Measurements from ENCODE around the gene PTX3. TPM values are rescaled to one million over a fixed set of nuclear protein-coding genes. Genes with fewer than 3 reads are reported as not detected.

PTX3 gene
- total RNA-seq, 1 experiment from 2014 or later, result 0.59 TPM

- no peak for TF ChIP-seq ZNF396 (CRISPR knock-in tag; IDR thresholded peaks at IDR 0.05; ENCODE audit: borderline replicate concordance)
- no peak for TF ChIP-seq ZBTB21 (CRISPR knock-in tag; IDR thresholded peaks at IDR 0.05; ENCODE audit: borderline replicate concordance)
- TF ChIP-seq, protein P1, sequence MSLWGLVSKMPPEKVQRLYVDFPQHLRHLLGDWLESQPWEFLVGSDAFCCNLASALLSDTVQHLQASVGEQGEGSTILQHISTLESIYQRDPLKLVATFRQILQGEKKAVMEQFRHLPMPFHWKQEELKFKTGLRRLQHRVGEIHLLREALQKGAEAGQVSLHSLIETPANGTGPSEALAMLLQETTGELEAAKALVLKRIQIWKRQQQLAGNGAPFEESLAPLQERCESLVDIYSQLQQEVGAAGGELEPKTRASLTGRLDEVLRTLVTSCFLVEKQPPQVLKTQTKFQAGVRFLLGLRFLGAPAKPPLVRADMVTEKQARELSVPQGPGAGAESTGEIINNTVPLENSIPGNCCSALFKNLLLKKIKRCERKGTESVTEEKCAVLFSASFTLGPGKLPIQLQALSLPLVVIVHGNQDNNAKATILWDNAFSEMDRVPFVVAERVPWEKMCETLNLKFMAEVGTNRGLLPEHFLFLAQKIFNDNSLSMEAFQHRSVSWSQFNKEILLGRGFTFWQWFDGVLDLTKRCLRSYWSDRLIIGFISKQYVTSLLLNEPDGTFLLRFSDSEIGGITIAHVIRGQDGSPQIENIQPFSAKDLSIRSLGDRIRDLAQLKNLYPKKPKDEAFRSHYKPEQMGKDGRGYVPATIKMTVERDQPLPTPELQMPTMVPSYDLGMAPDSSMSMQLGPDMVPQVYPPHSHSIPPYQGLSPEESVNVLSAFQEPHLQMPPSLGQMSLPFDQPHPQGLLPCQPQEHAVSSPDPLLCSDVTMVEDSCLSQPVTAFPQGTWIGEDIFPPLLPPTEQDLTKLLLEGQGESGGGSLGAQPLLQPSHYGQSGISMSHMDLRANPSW (CRISPR knock-in tag; conservative IDR thresholded peaks at IDR 0.05; ENCODE audit: low read depth), result no peak
Observed at GRCh38 chr3:157390713-157391515, 45.7 kb upstream of the PTX3 start (continued).

DNA sequence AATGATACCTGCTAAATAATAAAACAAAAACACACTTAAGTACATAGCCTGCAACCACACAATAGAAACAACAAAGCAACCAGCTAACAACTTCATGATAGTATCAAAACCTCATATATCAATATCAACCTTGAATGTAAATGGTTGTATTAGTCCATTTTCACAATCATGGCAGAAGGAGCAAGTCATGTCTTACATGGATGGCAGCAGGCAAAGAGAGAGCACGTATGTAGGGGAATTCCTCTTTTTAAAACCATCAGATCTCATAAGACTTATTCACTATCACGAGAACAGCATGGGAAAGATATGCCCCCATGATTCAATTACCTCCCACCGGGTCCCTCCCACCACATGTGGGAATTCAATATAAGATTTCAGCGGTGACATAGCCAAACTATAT lies 44.5 kb upstream of the PTX3 start:
- Mint-ChIP-seq H3K9me3 (peaks cover 16% of the 10 kb centered on the region), H3K27ac (no peak overlapping the region), H3K36me3 (no peaks in the 10 kb centered on the region), H3K4me3 (no peak overlapping the region), H3K4me1 (no peaks in the 10 kb centered on the region), H3K27me3 (ENCODE audit: low read depth) (no peaks in the 10 kb centered on the region; the same call in 1 of the 2 replicates)
- ChIA-PET POLR2A (no interaction called here), CTCF (no interaction called here)
- ATAC-seq (no peak), DNase-seq (ENCODE audit: low spot score) (no peak)
- TF ChIP-seq CBFB (CRISPR knock-in tag; IDR thresholded peaks at IDR 0.05; ENCODE audit: low read depth) (no peak), ZNF423 (CRISPR knock-in tag; IDR thresholded peaks at IDR 0.05) (no peak), ZNF138 (CRISPR knock-in tag; conservative IDR thresholded peaks at IDR 0.05) (no peak), ERG (CRISPR knock-in tag; IDR thresholded peaks at IDR 0.05) (no peak), JUN (CRISPR knock-in tag; IDR thresholded peaks at IDR 0.05) (no peak), RELA (CRISPR knock-in tag; IDR thresholded peaks at IDR 0.05; ENCODE audit: borderline replicate concordance) (no peak), TP53 (CRISPR knock-in tag; IDR thresholded peaks at IDR 0.05) (no peak), NR2C2 (CRISPR knock-in tag; IDR thresholded peaks at IDR 0.05) (no peak), ZNF317 (CRISPR knock-in tag; IDR thresholded peaks at IDR 0.05; ENCODE audit: borderline replicate concordance, low read depth) (no peak), OVOL2 (CRISPR knock-in tag; IDR thresholded peaks at IDR 0.05; ENCODE audit: borderline replicate concordance) (no peak)
- TF ChIP-seq, protein P2, sequence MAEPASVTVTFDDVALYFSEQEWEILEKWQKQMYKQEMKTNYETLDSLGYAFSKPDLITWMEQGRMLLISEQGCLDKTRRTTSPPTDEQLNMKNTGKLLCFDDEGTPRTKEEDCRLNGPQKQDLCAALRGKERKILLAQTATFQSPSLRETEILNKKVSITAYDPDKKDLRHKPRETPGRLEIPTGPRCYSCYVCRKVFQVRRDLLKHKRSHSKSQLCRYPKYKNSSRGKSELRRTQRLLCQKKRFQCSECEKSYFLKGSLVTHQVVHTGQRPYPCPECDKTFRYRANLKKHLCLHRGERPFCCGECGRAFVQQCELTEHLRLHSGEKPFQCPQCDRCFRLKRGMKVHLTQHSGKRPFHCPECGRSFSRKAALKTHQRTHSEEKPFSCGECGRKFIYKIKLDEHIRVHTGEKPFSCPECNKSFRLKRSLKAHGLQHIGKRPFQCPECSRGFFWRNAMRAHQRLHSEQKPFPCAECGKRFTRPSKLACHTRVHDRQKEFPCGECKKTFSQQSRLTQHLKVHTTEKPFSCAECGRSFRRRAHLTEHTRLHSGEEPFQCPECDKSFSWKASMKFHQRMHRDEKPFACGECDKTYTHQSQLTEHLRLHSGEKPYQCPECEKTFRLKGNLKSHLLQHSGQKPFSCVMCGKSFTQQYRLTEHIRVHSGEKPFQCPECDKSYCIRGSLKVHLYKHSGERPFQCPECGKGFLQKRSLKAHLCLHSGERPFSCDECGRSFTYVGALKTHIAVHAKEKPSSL (CRISPR knock-in tag; conservative IDR thresholded peaks at IDR 0.05), result no peak
- TF ChIP-seq, protein P3, sequence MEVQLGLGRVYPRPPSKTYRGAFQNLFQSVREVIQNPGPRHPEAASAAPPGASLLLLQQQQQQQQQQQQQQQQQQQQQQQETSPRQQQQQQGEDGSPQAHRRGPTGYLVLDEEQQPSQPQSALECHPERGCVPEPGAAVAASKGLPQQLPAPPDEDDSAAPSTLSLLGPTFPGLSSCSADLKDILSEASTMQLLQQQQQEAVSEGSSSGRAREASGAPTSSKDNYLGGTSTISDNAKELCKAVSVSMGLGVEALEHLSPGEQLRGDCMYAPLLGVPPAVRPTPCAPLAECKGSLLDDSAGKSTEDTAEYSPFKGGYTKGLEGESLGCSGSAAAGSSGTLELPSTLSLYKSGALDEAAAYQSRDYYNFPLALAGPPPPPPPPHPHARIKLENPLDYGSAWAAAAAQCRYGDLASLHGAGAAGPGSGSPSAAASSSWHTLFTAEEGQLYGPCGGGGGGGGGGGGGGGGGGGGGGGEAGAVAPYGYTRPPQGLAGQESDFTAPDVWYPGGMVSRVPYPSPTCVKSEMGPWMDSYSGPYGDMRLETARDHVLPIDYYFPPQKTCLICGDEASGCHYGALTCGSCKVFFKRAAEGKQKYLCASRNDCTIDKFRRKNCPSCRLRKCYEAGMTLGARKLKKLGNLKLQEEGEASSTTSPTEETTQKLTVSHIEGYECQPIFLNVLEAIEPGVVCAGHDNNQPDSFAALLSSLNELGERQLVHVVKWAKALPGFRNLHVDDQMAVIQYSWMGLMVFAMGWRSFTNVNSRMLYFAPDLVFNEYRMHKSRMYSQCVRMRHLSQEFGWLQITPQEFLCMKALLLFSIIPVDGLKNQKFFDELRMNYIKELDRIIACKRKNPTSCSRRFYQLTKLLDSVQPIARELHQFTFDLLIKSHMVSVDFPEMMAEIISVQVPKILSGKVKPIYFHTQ (CRISPR knock-in tag; IDR thresholded peaks at IDR 0.05), result no peak
- TF ChIP-seq, protein P1 (CRISPR knock-in tag; conservative IDR thresholded peaks at IDR 0.05; ENCODE audit: low read depth), result no peak
- TF ChIP-seq, protein P4, sequence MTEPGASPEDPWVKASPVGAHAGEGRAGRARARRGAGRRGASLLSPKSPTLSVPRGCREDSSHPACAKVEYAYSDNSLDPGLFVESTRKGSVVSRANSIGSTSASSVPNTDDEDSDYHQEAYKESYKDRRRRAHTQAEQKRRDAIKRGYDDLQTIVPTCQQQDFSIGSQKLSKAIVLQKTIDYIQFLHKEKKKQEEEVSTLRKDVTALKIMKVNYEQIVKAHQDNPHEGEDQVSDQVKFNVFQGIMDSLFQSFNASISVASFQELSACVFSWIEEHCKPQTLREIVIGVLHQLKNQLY (CRISPR knock-in tag; IDR thresholded peaks at IDR 0.05), result no peak
- TF ChIP-seq, protein P5, sequence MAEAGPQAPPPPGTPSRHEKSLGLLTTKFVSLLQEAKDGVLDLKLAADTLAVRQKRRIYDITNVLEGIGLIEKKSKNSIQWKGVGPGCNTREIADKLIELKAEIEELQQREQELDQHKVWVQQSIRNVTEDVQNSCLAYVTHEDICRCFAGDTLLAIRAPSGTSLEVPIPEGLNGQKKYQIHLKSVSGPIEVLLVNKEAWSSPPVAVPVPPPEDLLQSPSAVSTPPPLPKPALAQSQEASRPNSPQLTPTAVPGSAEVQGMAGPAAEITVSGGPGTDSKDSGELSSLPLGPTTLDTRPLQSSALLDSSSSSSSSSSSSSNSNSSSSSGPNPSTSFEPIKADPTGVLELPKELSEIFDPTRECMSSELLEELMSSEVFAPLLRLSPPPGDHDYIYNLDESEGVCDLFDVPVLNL (CRISPR knock-in tag; IDR thresholded peaks at IDR 0.05; ENCODE audit: borderline replicate concordance, low read depth), result no peak
